ENCODE results near the gene LTF.
A peak's percentile ranks its signal among the peaks of the same experiment; 100 is the strongest.

The LTF gene

DNA sequence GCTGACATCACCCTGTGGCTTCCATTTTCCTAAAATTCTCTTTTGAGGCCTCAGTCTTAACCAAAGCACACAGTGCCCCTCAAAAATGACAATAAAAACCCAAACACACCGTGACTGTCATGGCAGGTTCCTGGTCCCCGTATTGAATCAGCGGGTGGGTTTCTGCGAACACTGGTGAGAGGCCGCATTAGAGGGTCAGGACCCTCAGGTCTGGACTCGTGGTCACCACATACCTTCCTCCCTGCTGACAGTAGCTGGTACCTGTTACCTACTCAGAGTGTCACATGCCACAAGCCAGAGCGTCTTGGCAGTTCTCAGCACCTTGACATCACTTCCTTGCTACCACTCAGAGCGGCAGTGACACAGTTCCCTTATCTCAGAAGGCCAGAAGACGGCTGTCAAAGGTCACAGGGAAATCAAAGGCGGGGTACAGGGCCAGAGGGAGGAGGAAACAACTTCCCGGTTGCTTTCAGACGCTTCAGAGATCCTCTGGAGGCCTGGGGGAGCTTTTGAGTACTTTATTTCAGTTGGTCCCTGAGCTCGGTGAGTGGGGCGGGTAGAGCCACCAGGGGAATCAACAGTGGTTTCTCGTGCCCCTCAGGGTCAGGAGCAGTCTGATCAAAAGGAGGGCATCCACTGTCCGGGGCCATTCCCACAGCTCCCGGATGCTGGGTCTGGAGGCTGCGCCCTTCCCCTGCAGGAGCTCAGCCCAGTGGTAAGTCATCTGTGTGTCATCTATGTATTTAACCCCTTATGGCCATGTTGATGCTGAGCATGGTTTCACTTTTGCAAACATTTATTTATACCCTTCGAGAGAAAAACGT is 57.7 kb downstream of the LTF start, which contains the start of the genes CCR5AS and CCRL2:
TSS of gene CCR5AS (minus strand) at position 279 of the 824 bp plus-strand sequence.
TSS of gene CCRL2 (plus strand) at position 472 of the 824 bp plus-strand sequence. CDS start 821 bp downstream, outside the sequence.
- Histone ChIP-seq H3K4me1 (ENCODE audit: control insufficient read depth, insufficient read depth, low read length) (no peaks in the 10 kb centered on the region), H3K4me3 (ENCODE audit: low read depth, low read length) (no peak within 1 kb of the TSS), H3K27ac (ENCODE audit: extremely low read depth, low read depth, low read length) (no peak within 1 kb of the TSS), H3K9me3 (ENCODE audit: control insufficient read depth, insufficient read depth, low read depth, low read length) (no peaks in the 10 kb centered on the region), H3K36me3 (ENCODE audit: control insufficient read depth in 2 of 2, insufficient read depth in 1 of 2, low read length in 2 of 2) (no peaks in the 10 kb centered on the region)
- TF ChIP-seq SETDB1 (IDR thresholded peaks at IDR 0.05; ENCODE audit: insufficient read length, low read length) (no peak), ZBTB10 (tag by site-specific recombination; IDR thresholded peaks at IDR 0.05) (no peak), ZNF426 (tag by site-specific recombination; IDR thresholded peaks at IDR 0.05) (no peak), ZSCAN23 (tag by site-specific recombination; IDR thresholded peaks at IDR 0.05) (no peak), IKZF3 (tag by site-specific recombination; IDR thresholded peaks at IDR 0.05) (no peak), REPIN1 (tag by site-specific recombination; IDR thresholded peaks at IDR 0.05; ENCODE audit: low read depth) (no peak), ZNF670 (tag by site-specific recombination; IDR thresholded peaks at IDR 0.05; ENCODE audit: low read depth) (no peak), YY1 (tag by site-specific recombination; IDR thresholded peaks at IDR 0.05) (no peak), GLI4 (tag by site-specific recombination; IDR thresholded peaks at IDR 0.05) (no peak), MEIS1 (CRISPR knock-in tag; IDR thresholded peaks at IDR 0.05; ENCODE audit: borderline replicate concordance) (no peak), ZNF2 (tag by site-specific recombination; IDR thresholded peaks at IDR 0.05) (no peak)
- TF ChIP-seq, protein P1, sequence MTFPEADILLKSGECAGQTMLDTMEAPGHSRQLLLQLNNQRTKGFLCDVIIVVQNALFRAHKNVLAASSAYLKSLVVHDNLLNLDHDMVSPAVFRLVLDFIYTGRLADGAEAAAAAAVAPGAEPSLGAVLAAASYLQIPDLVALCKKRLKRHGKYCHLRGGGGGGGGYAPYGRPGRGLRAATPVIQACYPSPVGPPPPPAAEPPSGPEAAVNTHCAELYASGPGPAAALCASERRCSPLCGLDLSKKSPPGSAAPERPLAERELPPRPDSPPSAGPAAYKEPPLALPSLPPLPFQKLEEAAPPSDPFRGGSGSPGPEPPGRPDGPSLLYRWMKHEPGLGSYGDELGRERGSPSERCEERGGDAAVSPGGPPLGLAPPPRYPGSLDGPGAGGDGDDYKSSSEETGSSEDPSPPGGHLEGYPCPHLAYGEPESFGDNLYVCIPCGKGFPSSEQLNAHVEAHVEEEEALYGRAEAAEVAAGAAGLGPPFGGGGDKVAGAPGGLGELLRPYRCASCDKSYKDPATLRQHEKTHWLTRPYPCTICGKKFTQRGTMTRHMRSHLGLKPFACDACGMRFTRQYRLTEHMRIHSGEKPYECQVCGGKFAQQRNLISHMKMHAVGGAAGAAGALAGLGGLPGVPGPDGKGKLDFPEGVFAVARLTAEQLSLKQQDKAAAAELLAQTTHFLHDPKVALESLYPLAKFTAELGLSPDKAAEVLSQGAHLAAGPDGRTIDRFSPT (tag by site-specific recombination; IDR thresholded peaks at IDR 0.05), result no peak
- POLR2A ChIA-PET, result no interaction called here
- CTCF ChIA-PET, result interaction anchor here (0.6 to 1.2 kb wide), 3 partner anchors 27 to 191 kb away, joined by 3 to 6 read pairs (median 3); no protein-coding TSS in a partner anchor

DNA sequence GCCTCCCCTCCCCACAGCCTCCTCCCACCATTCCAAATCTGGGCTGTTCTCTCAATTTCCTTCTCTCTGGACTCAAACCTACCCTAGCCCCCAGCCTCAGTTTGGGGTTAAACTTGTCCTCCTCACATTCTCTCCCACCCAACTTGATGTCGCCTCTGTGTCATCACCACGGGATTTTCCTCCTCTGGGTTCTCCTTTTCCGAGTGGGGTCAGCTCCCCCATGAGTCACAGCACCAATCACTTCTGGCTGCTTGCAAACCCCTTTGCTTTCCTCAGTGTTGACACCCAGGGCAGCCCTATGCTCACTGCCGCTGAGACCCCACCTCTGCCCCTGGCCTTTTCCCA is 58.3 kb downstream of the LTF start:
- no peak overlapping the region for H3K4me3 ChIP-seq (ENCODE audit: low read depth, low read length)
- POLR2A ChIA-PET, result no interaction called here
- H3K27ac ChIP-seq (ENCODE audit: extremely low read depth, low read depth, low read length), result no peak overlapping the region
- no peaks in the 10 kb centered on the region for H3K9me3 ChIP-seq (ENCODE audit: control insufficient read depth, insufficient read depth, low read depth, low read length)
- CTCF ChIA-PET, result no interaction called here
- no peaks in the 10 kb centered on the region for H3K36me3 ChIP-seq (ENCODE audit: control insufficient read depth in 2 of 2, insufficient read depth in 1 of 2, low read length in 2 of 2)
- H3K4me1 ChIP-seq (ENCODE audit: control insufficient read depth, insufficient read depth, low read length), result no peaks in the 10 kb centered on the region
- 0 out of 2 replicates have a peak, but pooled peaks have one; percentile 24 for TF ChIP-seq EGR2 (tag by site-specific recombination; IDR thresholded peaks at IDR 0.05; ENCODE audit: low read depth)
- TF ChIP-seq ZNF555 (tag by site-specific recombination; conservative IDR thresholded peaks at IDR 0.05), result no peak

DNA sequence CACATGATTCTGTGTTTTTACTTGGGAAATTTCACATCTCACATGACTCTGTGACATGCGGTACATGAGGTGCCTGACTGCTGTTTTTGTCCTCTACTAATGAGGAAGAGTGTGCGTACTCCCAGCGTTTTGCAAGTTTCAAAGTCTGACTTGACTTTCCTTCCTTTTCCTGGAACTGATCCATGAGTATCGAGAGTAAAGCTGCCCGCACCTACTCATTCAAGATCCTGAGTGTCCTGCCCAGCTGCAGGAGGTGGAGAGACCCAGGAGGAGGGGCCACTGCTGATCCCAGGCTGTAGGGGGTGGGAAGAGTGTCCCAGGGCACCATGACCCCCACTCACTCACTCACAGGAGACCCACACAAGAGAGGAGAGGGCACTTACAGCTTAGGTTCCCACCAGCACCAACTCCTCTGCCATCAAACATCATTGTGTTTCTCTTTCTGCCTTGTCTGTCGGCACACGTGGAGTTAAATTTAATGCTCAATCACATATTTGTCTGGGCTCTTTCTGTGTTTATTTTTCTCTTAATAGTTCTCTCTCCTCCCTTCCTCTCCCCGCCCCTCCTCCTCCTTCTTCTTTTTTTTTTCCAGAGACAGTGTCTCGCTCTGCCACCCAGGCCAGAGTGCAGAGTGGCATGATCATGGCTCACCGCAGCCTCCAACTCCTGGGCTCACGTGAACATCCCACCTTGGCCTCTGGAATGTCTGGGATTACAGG is 59.2 kb downstream of the LTF start:
- CTCF ChIA-PET, result no interaction called here

More for the DNA sequence above, 59.2 kb downstream of the LTF start:
- POLR2A ChIA-PET, result no interaction called here
- no peaks in the 10 kb centered on the region for H3K9me3 ChIP-seq (ENCODE audit: control insufficient read depth, insufficient read depth, low read depth, low read length)
- no peak overlapping the region for H3K4me3 ChIP-seq (ENCODE audit: low read depth, low read length)
- TF ChIP-seq PRDM6 (tag by site-specific recombination; IDR thresholded peaks at IDR 0.05) (no peak), ZNF777 (tag by site-specific recombination; IDR thresholded peaks at IDR 0.05; ENCODE audit: borderline replicate concordance) (no peak), ZNF514 (tag by site-specific recombination; IDR thresholded peaks at IDR 0.05) (no peak), ZNF610 (tag by site-specific recombination; IDR thresholded peaks at IDR 0.05; ENCODE audit: borderline replicate concordance) (no peak), ZNF529 (tag by site-specific recombination; IDR thresholded peaks at IDR 0.05; ENCODE audit: insufficient replicate concordance) (no peak), ZIC2 (tag by site-specific recombination; IDR thresholded peaks at IDR 0.05) (no peak)
- no peaks in the 10 kb centered on the region for H3K4me1 ChIP-seq (ENCODE audit: control insufficient read depth, insufficient read depth, low read length)
- no peaks in the 10 kb centered on the region for H3K36me3 ChIP-seq (ENCODE audit: control insufficient read depth in 2 of 2, insufficient read depth in 1 of 2, low read length in 2 of 2)
- H3K27ac ChIP-seq (ENCODE audit: extremely low read depth, low read depth, low read length), result no peak overlapping the region
